ENCODE data around the gene COQ6.
"Not testable (repeated sequence)": the region's sequence is repeated elsewhere in the genome, so short reads cannot be mapped to it uniquely, and the experiment has no call there.

COQ6 gene

GRCh38 chr14:73949752-73950734 is at the start of gene COQ6, which contains the start of gene FAM161B:
COQ6 (plus strand) TSS chr14:73950302; CDS start chr14:73950333, 31 bp downstream.
FAM161B (minus strand) TSS chr14:73950094; CDS start chr14:73950026, 68 bp downstream.
- H3K4me1 ChIP-seq (ENCODE audit: control insufficient read depth in 1 of 2, insufficient read depth in 1 of 2, low read depth in 1 of 2, low read length in 1 of 2): peaks cover 0 to 13% of the 10 kb centered on the region in 2 experiments
- no peaks in the 10 kb centered on the region for H3K9me3 ChIP-seq
- peak within 1 kb of the TSS; percentile 79 to 83 for H3K4me3 ChIP-seq (ENCODE audit: low read depth in 1 of 2, low read length in 1 of 2)
- peak within 1 kb of the TSS; percentile 80 for H3K27ac ChIP-seq
- H3K36me3 ChIP-seq: peaks cover 8% of the 10 kb centered on the region
- TF ChIP-seq, protein P1, sequence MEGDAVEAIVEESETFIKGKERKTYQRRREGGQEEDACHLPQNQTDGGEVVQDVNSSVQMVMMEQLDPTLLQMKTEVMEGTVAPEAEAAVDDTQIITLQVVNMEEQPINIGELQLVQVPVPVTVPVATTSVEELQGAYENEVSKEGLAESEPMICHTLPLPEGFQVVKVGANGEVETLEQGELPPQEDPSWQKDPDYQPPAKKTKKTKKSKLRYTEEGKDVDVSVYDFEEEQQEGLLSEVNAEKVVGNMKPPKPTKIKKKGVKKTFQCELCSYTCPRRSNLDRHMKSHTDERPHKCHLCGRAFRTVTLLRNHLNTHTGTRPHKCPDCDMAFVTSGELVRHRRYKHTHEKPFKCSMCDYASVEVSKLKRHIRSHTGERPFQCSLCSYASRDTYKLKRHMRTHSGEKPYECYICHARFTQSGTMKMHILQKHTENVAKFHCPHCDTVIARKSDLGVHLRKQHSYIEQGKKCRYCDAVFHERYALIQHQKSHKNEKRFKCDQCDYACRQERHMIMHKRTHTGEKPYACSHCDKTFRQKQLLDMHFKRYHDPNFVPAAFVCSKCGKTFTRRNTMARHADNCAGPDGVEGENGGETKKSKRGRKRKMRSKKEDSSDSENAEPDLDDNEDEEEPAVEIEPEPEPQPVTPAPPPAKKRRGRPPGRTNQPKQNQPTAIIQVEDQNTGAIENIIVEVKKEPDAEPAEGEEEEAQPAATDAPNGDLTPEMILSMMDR (IDR thresholded peaks at IDR 0.05): peak; percentile 42
- H3K27me3 ChIP-seq: no peaks in the 10 kb centered on the region

DNA sequence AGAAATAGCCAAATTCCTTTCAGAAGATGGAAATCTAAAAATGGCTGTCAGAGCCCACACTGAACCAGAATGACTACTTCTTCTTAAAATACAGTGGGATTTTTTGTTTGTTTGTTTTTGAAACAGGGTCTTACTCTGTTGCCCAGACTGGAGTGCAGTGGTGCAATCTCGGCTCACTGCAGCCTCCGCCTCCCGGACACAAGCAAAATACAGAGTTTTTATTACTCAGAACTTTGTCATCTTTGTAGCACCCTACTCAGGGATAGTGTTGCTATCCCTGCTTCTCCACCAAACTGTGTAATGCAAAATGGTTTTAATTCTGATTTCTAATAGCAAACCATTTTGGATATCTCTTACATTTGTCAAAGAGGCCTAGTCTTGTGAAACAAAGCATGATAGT is 47.1 kb upstream of the COQ6 start:
- H3K27me3 ChIP-seq: no peaks in the 10 kb centered on the region
- peaks cover 14 to 16% of the 10 kb centered on the region in 2 experiments for H3K4me1 ChIP-seq (ENCODE audit: control insufficient read depth in 1 of 2, insufficient read depth in 1 of 2, low read depth in 1 of 2, low read length in 1 of 2)
- no peaks in the 10 kb centered on the region for H3K9me3 ChIP-seq
- no peak overlapping the region for H3K27ac ChIP-seq
- H3K4me3 ChIP-seq (ENCODE audit: low read depth in 1 of 2, low read length in 1 of 2): no peak overlapping the region
- H3K36me3 ChIP-seq: peaks cover 75% of the 10 kb centered on the region
- TF ChIP-seq, protein P1 (IDR thresholded peaks at IDR 0.05): no peak

- no peaks in the 10 kb centered on the region for H3K4me1 ChIP-seq (ENCODE audit: control insufficient read depth in 1 of 2, insufficient read depth in 1 of 2, low read depth in 1 of 2, low read length in 1 of 2)
- no peak overlapping the region for H3K4me3 ChIP-seq (ENCODE audit: low read depth in 1 of 2, low read length in 1 of 2)
- TF ChIP-seq, protein P1 (IDR thresholded peaks at IDR 0.05): no peak
- H3K27ac ChIP-seq: no peak overlapping the region
- H3K36me3 ChIP-seq: peaks cover 84% of the 10 kb centered on the region
- no peaks in the 10 kb centered on the region for H3K27me3 ChIP-seq
- no peaks in the 10 kb centered on the region for H3K9me3 ChIP-seq
These were observed 40.4 kb upstream of the COQ6 start for GRCh38 chr14:73909681-73910080.

DNA sequence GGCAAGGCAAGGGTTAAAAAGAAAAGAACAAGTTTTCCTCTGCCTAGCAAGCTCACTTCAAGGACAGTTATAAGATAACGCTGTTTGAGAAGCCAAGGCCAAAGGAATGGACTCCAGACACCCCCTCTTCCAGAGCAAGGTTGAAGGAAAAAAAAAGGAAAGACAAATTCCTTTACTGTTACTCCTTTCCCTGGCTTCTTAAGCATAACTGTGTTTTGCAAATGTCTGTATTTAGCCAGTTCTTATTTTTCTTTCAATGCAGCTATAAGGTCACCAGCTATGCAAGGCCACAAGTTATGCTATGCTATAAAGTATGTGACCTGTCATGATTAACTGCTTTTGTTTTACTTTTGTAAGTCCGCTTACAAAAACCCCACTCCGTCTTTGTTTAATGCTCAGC is 36.8 kb upstream of the COQ6 start:
- H3K4me3 ChIP-seq (ENCODE audit: low read depth in 1 of 2, low read length in 1 of 2): no peak overlapping the region
- no peaks in the 10 kb centered on the region for H3K4me1 ChIP-seq (ENCODE audit: control insufficient read depth in 1 of 2, insufficient read depth in 1 of 2, low read depth in 1 of 2, low read length in 1 of 2)
- H3K9me3 ChIP-seq: no peaks in the 10 kb centered on the region
- H3K27ac ChIP-seq: no peak overlapping the region
- TF ChIP-seq, protein P1 (IDR thresholded peaks at IDR 0.05): no peak
- no peaks in the 10 kb centered on the region for H3K27me3 ChIP-seq
- H3K36me3 ChIP-seq: peaks cover 75% of the 10 kb centered on the region

DNA sequence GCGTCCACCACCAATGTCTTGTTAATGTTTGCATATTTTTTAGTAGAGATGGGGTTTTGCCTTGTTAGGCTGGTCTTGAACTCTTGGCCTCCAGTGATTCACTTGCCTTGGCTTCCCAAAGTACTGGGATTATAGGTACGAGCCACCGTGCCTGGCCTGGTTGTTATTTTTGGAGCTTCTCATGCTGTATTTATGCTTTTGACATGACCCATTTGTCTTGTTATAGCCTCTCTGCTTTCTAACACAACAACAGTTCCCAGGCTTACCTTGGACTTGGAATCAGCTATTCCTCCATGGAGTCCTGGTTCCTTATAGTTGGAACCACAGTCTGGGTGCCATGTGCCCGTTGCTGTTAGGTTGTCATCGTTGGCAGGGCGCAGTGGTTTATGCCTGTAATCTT is 33.8 kb upstream of the COQ6 start:
- Histone ChIP-seq H3K9me3 (no peaks in the 10 kb centered on the region), H3K27ac (no peak overlapping the region), H3K27me3 (no peaks in the 10 kb centered on the region), H3K4me1 (ENCODE audit: control insufficient read depth in 1 of 2, insufficient read depth in 1 of 2, low read depth in 1 of 2, low read length in 1 of 2) (no peaks in the 10 kb centered on the region), H3K36me3 (peaks cover 65% of the 10 kb centered on the region), H3K4me3 (ENCODE audit: low read depth in 1 of 2, low read length in 1 of 2) (no peak overlapping the region)
- TF ChIP-seq, protein P1 (IDR thresholded peaks at IDR 0.05): no peak

DNA sequence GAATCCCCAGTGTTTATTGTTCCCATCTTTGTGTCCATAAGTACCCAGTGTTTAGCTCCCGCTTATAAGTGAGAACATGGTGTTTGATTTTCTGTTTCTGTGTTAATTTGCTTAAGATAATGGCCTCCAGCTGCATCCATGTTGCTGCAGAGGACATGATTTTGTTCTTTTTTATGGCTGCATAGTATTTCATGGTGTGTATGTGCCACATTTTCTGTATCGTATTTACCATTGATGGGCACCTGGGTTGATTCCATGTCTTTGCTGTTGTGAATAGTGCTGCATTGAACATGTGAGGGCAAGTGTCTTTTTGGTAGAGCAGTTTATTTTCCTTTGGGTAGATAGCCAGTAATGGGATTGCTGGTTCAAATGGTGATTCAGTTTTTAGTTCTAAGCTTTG is 30.6 kb upstream of the COQ6 start:
- not testable (repeated sequence) for H3K9me3 ChIP-seq; H3K27me3 ChIP-seq; H3K4me1 ChIP-seq (ENCODE audit: control insufficient read depth in 1 of 2, insufficient read depth in 1 of 2, low read depth in 1 of 2, low read length in 1 of 2); H3K27ac ChIP-seq; H3K4me3 ChIP-seq (ENCODE audit: low read depth in 1 of 2, low read length in 1 of 2)
- H3K36me3 ChIP-seq: peaks cover 76% of the 10 kb centered on the region

Measured in neutrophil (primary cell).